ENCODE results near the gene ABCA8. TPM values are rescaled to one million over a fixed set of nuclear protein-coding genes. Genes with fewer than 3 reads are reported as not detected.
"Not testable (repeated sequence)": the region's sequence is repeated elsewhere in the genome, so short reads cannot be mapped to it uniquely, and the experiment has no call there.

Gene ABCA8
- total RNA-seq, 1 experiment from 2014 or later, result 0.90 TPM

- TF ChIP-seq, protein P1, sequence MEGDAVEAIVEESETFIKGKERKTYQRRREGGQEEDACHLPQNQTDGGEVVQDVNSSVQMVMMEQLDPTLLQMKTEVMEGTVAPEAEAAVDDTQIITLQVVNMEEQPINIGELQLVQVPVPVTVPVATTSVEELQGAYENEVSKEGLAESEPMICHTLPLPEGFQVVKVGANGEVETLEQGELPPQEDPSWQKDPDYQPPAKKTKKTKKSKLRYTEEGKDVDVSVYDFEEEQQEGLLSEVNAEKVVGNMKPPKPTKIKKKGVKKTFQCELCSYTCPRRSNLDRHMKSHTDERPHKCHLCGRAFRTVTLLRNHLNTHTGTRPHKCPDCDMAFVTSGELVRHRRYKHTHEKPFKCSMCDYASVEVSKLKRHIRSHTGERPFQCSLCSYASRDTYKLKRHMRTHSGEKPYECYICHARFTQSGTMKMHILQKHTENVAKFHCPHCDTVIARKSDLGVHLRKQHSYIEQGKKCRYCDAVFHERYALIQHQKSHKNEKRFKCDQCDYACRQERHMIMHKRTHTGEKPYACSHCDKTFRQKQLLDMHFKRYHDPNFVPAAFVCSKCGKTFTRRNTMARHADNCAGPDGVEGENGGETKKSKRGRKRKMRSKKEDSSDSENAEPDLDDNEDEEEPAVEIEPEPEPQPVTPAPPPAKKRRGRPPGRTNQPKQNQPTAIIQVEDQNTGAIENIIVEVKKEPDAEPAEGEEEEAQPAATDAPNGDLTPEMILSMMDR (conservative IDR thresholded peaks at IDR 0.05; ENCODE audit: low read depth, low read length), result no peak
- no peak for TF ChIP-seq EZH2 (IDR thresholded peaks at IDR 0.05; ENCODE audit: borderline replicate concordance, low read depth, low read length, poor library complexity, severe bottlenecking)
- intact Hi-C loops (cut with micrococcal nuclease; ENCODE audit: unreplicated experiment), result no loop called here
- Histone ChIP-seq H3K36me3 (ENCODE audit: insufficient read depth, low read length, poor library complexity, severe bottlenecking) (no peaks in the 10 kb centered on the region), H3K27me3 (replicated peaks; ENCODE audit: insufficient read depth, low read depth, low read length, poor library complexity) (no peaks in the 10 kb centered on the region), H3K4me1 (ENCODE audit: insufficient read depth, low read length, poor library complexity, severe bottlenecking) (peaks cover 4% of the 10 kb centered on the region), H3K9me3 (ENCODE audit: low read depth, low read length, poor library complexity, severe bottlenecking) (no peaks in the 10 kb centered on the region), H3K4me3 (ENCODE audit: low read depth, low read length, poor library complexity, severe bottlenecking) (no peak overlapping the region), H3K27ac (ENCODE audit: low read depth, low read length, poor library complexity, severe bottlenecking) (no peak overlapping the region)
- CTCF ChIA-PET, result no interaction called here
- DNase-seq (ENCODE audit: low spot score), result no peak
- POLR2A ChIA-PET (ENCODE audit: low non-redundant PET), result interaction anchor here (0.7 kb wide), 1 partner anchor 28 kb away, joined by 3 read pairs; no protein-coding TSS in a partner anchor
- no TSS peak for BruUV-seq (replicated peaks)
Observed at GRCh38 chr17:68954146-68954896, 871 bp downstream of the ABCA8 start.

- no TSS peak for BruUV-seq (replicated peaks)
- Histone ChIP-seq H3K36me3 (ENCODE audit: insufficient read depth, low read length, poor library complexity, severe bottlenecking) (no peaks in the 10 kb centered on the region), H3K27me3 (replicated peaks; ENCODE audit: insufficient read depth, low read depth, low read length, poor library complexity) (no peaks in the 10 kb centered on the region), H3K4me3 (ENCODE audit: low read depth, low read length, poor library complexity, severe bottlenecking) (no peak overlapping the region), H3K9me3 (ENCODE audit: low read depth, low read length, poor library complexity, severe bottlenecking) (no peaks in the 10 kb centered on the region), H3K4me1 (ENCODE audit: insufficient read depth, low read length, poor library complexity, severe bottlenecking) (peaks cover 4% of the 10 kb centered on the region), H3K27ac (ENCODE audit: low read depth, low read length, poor library complexity, severe bottlenecking) (no peak overlapping the region)
- CTCF ChIA-PET, result no interaction called here
- intact Hi-C loops (cut with micrococcal nuclease; ENCODE audit: unreplicated experiment), result no loop called here
- TF ChIP-seq, protein P1 (conservative IDR thresholded peaks at IDR 0.05; ENCODE audit: low read depth, low read length), result no peak
- TF ChIP-seq EZH2 (IDR thresholded peaks at IDR 0.05; ENCODE audit: borderline replicate concordance, low read depth, low read length, poor library complexity, severe bottlenecking), result no peak
- POLR2A ChIA-PET (ENCODE audit: low non-redundant PET), result interaction anchor here (0.6 kb wide), 1 partner anchor 16 kb away, joined by 3 read pairs; no protein-coding TSS in a partner anchor
- DNase-seq (ENCODE audit: low spot score), result no peak
Observed at GRCh38 chr17:68953340-68953997, 1.7 kb downstream of the ABCA8 start.

DNA sequence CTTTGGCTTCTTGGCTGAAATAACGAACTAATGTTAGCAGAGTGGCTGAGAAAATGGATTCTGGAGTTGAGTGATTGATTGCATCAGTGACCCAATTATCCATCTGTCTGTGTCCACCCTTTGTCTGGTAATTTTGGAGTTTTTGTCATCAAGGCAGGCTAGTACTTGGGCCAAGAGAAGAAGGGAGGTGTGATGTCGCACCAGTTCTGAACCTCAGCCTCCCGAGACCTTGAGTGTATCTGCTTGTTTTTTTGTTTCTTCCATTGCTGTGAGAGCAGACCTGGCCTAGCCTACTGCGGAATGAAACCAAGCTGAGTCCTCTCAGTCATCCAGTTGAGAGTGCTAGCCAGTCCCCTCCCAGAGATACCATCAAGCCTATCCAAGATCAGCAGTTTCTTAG, 4.5 kb downstream of the ABCA8 start:
- Histone ChIP-seq H3K9me3 (ENCODE audit: low read depth, low read length, poor library complexity, severe bottlenecking) (no peaks in the 10 kb centered on the region), H3K27me3 (replicated peaks; ENCODE audit: insufficient read depth, low read depth, low read length, poor library complexity) (no peaks in the 10 kb centered on the region), H3K27ac (ENCODE audit: low read depth, low read length, poor library complexity, severe bottlenecking) (no peak overlapping the region), H3K36me3 (ENCODE audit: insufficient read depth, low read length, poor library complexity, severe bottlenecking) (no peaks in the 10 kb centered on the region), H3K4me3 (ENCODE audit: low read depth, low read length, poor library complexity, severe bottlenecking) (no peak overlapping the region), H3K4me1 (ENCODE audit: insufficient read depth, low read length, poor library complexity, severe bottlenecking) (peaks cover 4% of the 10 kb centered on the region)
- TF ChIP-seq, protein P1 (conservative IDR thresholded peaks at IDR 0.05; ENCODE audit: low read depth, low read length), result no peak
- no peak for TF ChIP-seq EZH2 (IDR thresholded peaks at IDR 0.05; ENCODE audit: borderline replicate concordance, low read depth, low read length, poor library complexity, severe bottlenecking)
- no TSS peak for BruUV-seq (replicated peaks)
- ChIA-PET CTCF (no interaction called here), POLR2A (ENCODE audit: low non-redundant PET) (no interaction called here)
- DNase-seq (ENCODE audit: low spot score), result no peak
- intact Hi-C loops (cut with micrococcal nuclease; ENCODE audit: unreplicated experiment), result no loop called here

DNA sequence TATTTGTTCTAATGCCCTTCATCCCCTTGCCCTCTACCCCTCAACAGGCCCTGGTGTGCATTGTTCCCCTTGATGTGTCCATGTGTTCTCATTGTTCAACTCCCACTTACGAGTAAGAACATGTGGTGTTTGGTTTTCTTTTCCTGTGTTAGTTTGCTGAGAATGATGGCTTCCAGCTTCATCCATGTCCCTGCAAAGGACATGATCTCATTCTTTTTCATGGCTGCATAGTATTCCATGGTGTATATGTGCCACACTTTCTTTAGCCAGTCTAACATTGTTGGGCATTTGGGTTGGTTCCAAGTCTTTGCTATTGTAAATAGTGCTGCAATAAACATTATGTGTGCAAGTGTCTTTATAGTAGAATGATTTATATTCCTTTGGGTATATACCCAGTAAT, 7.3 kb downstream of the ABCA8 start:
- CTCF ChIA-PET; H3K27me3 ChIP-seq (replicated peaks; ENCODE audit: insufficient read depth, low read depth, low read length, poor library complexity); DNase-seq (ENCODE audit: low spot score); H3K27ac ChIP-seq (ENCODE audit: low read depth, low read length, poor library complexity, severe bottlenecking); H3K36me3 ChIP-seq (ENCODE audit: insufficient read depth, low read length, poor library complexity, severe bottlenecking); H3K4me1 ChIP-seq (ENCODE audit: insufficient read depth, low read length, poor library complexity, severe bottlenecking); intact Hi-C loops (cut with micrococcal nuclease; ENCODE audit: unreplicated experiment); POLR2A ChIA-PET (ENCODE audit: low non-redundant PET); BruUV-seq (replicated peaks); H3K4me3 ChIP-seq (ENCODE audit: low read depth, low read length, poor library complexity, severe bottlenecking); H3K9me3 ChIP-seq (ENCODE audit: low read depth, low read length, poor library complexity, severe bottlenecking): not testable (repeated sequence)
